ENCODE measurements around the gene OCSTAMP.

OCSTAMP gene

DNA sequence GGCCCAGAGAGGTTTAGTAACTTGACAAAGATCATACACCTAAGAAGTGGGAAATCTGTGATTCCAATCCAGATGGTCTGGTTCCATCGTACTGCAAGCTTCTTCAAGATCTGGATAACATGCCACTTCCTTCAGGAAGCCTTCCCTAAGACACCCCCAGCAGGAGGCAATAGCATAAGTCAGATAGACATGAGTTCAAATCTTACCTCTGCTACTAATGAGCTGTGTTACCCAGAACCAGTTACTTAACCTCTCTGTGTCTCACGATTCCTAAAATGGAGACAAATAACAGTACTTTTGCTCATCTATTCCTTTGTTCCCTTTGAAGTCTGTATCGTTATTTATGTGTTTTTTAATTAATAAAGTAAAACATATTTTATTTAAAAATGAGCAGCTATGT is 22.3 kb upstream of the OCSTAMP start:
- DNase-seq, result no peak

DNA sequence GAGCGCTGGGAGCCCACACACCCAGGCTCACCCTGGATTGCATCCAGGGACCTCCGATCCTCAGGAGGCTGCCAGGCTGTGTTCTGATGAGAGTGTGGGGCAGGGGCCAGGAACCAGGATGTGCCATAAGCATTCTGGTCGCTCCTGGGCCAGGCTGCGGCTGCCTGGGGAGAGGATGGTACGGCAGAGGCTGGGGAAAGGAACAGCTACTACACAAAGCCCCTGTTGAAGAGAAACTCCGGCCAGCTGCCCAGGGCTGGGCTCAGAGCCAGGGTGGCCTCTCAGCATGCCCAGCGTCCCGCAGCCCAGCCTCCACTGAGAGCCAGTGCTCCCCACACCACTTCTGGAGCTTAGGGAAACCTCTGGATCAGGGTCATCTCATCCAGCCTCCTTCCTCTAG is 21.7 kb upstream of the OCSTAMP start:
- peak; percentile 77 for DNase-seq

DNA sequence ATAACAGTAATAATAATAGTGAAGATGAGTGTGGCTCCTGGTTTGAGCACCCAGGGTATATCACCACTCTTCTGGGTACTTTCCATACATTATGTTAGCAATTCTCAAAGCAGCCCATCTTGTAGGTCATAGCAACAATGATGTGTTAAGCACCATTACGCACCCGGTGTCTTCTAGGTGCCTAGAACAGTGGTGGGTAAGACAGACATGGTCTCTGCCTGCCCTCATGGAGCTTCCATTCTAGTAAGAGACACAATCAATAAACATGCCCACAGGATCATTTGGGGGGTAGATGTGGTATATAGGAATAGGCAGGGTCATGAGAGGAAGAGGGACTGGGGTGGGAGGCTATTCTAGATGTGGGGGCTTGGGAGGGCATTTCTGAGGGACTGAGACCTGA is 21.0 kb upstream of the OCSTAMP start:
- no peak for DNase-seq

DNA sequence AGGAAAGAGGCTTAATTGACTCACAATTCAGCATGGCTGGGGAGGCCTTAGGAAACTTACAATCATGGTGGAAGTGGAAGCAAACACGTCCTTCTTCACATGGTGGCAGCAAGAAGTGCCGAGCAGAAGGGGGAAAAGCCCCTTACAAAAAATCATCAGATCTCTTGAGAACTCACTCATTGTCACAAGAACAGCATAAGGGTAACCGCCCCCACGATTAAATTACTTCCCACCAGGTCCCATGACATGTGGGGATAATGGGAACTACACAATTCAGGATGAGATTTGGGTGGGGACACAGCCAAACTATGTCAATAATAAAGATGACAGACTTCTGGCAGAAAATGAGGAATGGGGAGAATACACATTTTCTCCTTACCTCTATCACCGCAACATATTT is 20.5 kb upstream of the OCSTAMP start:
- DNase-seq, result no peak

DNA sequence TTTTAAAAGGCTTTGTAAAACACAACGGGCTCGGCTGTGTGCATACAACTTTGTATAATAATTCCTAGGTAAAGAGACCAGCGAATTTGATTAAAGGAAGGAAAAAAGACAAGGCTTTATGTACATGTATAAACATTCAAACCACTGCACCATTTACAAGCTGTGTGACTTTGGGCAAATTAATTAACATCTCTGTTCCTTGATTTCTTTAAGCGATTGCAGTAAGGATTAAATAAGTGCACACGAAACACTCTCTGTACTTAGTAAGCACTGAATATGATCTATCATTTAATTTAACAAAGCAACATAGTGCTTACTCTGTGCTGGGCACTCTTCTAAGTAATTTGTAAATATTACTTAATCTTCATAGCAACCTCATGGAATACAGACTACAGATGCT is 19.5 kb upstream of the OCSTAMP start:
- DNase-seq, result no peak

DNA sequence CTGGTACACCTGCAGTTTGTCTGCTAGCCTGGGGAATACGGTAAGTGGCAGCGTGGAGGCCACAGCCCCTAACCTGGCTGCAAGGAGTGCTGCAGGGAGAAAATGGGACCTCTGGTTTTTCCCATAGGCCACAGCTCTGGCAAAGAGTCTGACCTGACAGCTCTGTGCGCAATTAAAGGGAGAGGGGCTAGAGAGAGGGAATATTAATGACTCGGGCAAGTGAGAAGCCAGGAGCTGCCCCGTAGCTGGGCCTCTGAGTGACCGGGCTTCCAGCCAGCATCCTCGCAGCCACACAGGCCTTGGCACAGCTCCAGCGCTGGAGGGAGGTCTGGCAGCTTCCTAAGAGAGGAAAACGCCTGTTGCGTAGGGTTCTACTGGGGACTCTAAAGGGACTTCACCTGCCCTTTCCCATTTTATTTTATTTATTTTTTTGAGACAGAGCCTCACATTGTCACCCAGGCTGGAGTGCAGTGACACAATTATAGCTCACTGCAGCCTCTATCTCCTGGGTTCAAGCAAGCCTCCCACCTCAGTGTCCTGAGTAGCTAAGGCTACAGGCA is 18.2 kb upstream of the OCSTAMP start:
- DNase-seq, result peak; percentile 92

DNA sequence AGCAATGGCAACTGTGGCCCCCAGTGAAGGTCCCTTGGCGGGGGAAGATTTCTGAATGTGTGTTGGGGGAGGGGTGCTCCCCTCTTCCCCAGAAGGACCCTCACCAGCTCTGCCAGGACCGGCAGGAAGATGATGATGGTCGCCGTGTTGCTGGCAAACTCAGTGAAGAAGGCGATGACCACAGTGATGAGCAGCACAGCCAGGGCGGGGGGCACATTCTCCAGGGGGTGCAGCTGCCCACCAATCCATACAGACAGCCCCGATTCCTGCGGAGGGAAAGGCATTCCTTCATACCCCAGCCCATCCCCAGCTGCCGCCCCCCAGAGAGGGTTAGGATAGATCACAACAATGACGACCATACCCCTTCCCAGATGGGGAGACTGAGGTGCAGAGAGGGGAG is 15.7 kb upstream of the OCSTAMP start:
- DNase-seq, result no peak

DNA sequence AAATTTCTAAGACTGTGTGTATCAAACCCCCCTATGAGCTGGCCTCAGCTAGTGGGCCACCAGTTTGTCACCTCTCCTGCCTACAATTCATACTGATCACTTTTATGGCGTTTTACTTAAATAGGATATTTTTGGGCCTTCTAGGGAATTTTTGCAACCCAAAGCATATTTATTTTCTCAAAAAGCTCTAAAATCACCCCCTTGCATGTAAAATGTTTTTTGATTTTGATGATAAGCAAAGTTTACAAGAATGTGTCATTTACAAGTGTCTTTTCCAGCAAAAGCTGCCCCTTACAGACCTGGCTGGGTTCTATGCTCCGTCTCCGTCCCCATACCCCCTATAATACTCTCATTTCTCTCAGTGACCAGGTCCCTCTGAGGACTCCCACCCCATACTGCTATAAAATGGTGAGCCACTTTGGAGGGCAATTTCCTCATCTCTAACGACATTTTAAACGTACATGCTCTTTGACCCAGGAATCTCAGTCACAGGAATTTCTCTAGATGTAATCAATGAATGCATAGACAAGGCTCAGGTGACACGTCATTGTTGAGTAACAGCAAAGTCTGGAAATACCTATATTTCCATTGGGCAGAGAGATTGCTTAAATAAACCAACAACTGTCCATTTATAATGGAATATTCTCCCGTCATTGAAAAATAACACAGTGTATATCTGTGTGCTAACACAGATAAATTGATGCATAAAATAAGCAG is 13.9 kb upstream of the OCSTAMP start:
- no peak for DNase-seq

DNA sequence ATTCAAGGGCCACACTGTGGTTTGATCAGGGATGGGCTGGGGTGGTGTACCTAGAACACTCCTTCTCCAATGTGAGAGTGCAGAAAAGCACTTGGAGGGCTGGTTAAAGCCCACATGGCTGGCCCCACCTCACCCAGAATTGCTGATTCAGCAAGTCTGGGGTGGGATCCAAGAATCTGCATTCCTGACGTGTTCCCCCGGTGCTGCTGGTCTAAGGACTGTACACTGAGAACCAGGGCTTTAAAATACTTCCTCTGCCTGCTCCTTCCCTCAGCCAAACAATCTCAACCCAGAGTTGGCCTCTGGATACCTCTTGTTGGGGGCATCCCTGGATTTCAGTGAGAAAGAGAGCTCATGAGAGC is 13.4 kb upstream of the OCSTAMP start:
- no peak for DNase-seq

DNA sequence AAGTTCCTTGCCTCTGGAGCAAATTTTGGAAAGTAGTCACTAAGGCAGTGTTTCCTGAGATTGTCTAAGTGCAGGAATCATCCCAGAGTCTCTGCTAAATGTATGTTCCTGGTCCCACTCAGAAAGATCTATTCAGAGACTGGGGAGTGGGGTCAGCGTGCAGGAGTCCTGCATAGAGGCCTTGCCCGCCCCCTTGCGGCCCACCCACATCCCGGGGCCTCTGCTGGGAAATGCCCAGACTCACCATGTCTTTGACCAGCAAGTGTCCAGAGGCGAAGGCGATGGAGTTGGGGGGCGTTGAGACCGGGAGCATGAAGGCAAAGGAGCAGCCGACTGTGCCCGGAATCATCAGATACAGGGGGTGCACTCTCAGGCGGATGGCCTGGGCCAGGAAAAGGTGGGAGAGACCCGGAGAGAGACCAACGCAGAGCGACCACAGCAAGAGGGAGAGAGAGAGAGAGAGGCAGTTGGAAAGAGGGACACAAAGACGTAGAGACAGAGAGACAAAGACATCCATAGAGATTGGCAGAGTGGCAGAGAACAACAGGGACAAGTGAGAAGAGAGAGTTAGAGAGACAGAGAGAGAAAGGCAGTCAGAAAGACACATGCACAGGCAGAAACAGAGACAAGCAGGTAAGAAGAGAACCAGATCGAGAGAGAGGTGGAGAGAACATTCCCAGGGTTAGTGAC is 12.9 kb upstream of the OCSTAMP start:
- no peak for DNase-seq

DNA sequence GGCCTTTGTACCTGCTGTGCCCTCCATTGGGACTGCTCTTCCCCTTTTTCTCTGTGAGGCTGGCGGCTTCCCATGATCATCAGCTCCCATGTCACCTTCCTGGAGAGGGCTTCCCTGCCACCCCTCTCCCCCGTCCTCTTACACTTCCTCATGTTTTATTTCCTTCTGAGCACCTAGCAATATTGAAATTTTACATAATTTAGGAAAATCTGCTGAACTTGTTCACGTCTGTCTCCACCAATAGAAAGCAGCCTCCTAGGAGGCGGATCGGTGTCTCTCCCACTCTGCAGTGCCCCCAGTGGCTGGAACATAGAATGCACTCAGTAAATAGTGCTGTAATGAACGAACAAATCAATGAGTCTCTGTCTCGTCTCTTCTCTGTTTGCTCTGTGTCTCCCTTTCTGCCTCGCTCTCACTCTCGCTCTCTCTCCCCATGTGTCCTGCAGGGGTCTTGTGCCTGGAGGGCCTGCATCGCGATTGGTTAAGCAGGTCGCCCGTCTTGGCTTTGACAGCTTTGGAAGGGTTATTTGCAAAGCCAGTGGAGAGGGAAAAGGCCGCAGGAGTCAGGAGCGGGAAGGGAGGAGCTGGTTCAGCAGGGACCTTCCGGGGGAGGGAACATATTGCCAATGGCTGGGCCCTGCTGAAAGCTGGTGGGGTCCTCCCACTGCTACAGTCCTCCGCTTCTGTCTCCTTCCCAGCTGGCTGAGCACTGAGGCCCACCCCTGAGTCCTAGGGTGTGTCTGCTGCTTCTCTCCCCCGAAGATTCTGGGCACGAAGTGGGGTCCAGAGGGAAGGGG is 12.1 kb upstream of the OCSTAMP start:
- DNase-seq, result peak; percentile 88

DNA sequence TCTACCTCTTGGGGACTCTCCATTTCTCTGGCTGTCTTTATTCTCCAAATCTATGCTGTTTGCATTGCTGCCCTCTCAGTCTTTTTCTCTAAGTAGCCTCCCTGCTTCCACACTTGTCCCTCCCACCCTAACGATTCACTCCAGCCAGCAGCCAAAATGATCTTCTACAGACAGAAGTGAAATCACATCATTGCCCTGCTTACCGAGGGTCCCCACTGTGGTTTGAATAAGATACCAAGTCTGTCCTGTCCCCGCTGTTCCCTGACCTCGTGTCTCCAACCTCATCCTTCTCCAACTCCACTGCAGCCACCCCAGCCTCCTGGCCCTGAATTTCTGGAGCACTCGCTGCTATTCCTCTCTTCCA is 11.5 kb upstream of the OCSTAMP start:
- no peak for DNase-seq

DNA sequence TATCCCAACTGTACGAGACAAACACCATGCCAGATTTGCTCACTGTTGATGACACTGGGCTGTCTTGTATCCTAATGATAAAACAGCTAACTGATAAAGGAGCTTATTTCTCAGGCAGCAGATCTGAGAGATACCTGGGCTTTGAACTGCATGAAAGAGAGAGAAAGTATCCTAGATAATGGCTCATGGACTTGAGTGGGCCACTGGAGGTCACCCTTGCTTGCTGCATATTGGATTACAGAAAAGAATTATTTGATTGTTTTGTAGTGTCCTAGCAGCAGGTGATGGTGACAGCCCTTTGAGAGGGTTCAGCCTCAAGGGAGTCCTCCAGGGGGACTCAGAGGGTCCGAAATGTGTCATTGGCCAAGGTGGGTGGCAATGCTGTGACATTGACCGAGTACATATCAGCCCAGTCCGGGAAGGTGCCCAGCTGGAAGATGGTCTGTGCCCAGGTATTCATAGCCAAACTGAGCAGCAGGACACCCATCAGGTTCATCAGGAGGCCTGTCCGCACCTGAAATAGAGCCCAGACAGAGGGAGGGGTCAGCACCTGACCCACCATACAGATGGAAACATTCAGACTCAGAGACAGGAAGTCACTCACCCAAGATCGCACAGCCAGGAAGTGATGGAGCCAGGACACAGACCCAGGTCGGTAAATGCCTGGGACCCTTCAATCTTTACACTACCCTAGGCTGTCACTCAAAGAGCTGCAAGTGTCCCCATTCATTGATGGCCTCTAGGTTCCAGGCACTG is 9.4 kb upstream of the OCSTAMP start:
- no peak for DNase-seq

DNA sequence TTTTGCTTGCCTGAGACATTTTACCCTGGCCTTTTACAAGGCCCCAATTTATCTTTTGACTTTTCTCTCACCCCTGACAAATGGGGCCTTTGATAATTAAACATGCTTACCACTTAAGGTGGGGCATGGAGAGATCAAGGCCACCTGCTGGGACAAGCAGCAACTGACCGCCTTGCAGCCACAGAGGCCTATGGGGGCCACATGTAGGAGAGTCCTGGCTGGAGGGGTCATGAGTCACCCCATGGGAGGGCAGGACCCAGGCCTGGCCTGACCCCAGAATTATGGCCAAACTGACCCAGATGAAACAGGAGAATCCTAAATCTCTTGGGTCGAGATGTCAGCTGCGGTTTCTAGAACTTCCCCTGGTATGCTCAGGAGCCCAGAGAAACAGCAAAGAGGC is 8.5 kb upstream of the OCSTAMP start:
- no peak for DNase-seq

DNA sequence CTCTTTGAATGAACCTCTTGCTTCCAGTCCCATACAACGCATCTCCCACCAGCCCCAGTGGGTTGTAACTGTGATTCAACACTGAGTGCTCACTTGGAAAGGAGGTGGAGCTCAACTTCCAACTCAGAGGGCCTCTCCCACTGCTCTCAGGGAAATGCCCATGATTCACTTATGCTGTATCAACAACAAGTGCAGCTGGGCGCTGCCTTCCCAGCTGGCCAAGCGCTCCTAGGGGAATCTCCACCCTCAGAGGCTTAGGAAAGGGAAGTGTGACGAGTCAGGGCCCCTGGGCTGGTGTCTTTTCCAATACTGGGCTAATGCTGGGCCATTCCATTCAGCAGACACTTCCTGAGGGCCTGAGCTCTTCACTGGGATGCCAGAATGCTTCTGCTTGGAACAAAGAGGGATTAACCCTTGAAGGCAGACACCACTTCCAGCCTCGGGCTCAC is 8.1 kb upstream of the OCSTAMP start:
- no peak for DNase-seq

DNA sequence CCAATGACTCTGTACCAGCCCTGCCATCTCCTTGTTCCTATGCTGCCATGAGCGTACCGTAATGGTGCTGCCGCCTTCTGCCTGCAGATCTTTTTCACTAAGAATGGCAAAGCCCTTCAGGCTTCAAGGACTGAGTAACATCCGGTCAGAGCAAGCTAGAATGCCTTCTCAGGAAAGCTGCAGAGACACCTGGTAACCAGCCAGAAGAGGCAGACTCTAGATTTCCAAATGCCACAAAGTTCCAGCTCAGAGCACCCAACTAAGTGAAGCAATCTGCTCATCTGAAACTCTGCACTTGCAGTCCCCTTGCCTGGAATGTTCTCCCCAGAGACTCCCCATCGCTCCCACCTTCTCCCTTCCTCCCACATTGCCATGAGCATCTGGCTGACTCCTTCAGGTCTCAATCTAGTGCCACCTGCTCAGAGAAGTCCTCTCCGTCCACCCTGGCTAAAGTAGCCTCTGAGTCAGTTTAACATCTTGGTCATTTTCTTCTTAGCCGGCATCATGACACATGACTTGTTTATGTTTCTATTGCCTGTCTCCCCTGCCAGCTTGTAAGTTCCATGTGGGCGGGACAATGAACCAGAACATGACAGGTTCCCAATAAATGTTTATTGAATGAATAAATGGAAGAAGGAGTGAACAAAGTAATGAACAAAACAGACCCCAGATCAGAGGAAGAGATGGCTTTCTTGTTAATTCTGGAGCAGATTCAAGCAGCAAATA is 6.9 kb upstream of the OCSTAMP start:
- no peak for DNase-seq

DNA sequence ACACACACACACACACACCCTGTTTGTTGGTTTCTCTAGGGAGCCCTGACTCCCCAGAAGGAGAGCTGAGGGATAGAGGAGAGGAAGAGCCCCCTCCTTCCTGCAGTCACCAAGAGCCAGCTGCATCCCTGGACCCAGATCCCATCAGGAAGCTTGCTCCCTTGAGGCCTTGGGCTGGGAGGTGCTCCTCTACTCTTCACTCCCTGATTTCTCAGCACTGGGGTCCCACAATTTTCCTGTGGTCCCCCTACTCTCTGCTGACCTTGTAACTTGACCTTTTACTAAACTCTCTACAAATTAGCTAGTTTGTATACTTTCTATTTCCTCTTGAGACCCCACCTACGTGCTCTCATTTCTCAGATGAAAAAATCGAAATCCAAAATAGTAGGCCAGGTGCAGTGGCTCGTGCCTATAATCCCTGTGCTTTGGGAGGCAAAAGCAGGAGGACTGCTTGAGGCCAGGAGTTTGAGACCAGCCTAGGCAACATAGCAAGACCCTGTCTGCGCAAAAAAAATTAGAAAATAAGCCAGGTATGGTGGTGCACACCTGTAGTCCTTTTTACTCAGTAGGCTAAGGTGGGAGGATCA is 5.0 kb upstream of the OCSTAMP start:
- no peak for DNase-seq

DNA sequence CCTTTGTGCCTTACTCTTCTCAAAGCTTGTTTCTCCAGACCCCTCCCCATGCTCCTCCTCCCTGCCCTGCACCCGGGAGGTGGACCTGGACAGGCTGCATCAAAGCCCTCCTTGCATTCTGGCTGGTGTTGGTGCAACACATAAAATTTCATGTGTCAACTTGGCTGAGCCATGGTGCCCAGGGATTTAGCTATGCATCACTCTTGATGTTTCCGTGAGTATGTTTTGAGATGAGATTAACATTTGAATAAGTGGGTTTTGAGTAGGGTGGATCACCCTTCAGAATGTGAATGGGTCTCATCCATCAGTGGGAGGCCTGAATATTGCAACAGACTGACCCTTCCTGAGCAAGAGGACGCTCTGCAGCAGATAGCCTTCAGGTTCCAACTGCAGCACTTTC is 4.4 kb upstream of the OCSTAMP start:
- no peak for DNase-seq

DNA sequence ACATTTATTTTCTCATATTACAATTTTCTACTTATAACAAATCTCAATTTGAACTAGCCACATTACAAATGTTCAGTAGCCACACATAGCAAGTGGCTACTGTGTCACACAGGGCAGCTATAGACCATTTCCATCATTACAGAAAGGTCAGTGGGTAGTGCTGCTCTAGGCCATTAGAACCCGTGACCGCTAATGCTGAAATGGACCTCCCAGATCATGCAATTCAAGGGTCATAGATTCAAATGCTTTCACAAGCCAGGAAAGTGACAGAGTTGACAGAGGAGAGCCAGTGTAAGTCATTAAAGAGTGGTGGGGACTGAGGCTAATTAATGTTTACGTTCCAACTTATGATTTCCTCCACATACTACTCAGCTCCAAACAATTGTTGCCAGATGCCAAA is 3.5 kb upstream of the OCSTAMP start:
- no peak for DNase-seq

DNA sequence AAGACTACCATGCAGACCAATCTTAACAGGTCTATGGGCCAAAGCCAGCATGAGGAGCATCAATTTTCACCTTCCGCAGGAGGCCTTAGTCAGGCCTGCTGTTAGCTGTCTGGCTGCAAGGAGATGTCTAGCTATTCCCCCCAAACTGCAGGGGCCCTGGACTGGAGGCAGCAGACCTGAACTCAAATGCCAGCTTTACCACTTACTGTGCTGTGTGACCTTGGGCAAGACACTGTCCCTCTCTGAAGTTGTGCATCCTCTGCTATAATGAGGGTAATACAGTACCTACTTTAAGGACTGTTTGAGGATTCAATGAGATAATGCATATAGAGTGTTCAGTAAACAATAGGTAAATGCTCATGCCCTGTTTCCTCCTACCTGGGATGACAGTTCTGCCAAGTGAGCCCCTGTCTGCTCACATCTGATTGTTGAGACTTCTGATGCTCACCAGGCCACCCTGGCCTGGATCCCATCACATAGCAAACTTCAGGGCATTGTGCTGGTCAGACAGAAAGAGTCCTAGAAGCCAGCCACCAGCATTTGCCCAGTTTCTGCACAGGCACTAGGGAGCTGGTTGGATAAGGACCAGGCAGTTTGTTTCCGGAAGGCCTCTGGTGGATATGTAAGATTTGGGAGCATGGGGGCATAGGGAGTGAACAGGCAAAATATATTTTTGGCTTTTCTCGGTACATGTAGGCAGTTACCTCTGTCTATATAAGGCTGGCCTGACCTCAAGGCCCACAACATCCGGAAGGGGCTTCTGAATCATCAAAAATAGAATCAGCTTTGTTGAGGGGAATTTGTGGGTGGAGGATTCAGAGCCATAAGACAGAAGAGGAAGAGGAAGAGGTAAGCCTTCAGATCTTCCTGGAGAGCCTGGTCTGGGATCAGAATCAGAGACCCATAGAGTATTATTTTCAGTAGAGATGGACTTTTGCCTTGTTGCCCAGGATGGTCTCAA is 2.3 kb upstream of the OCSTAMP start:
- DNase-seq, result no peak

Data from right hindlimb (tissue), 1 donor.